ENCODE data around the gene NES. TPM values are rescaled to one million over a fixed set of nuclear protein-coding genes. Genes with fewer than 3 reads are reported as not detected.

NES gene
- total and polyA plus RNA-seq, 4 donors: 0.15 to 3.1 (median 1.9) TPM

GRCh38 chr1:156708218-156708661, 31.0 kb upstream of the NES start:
- Histone ChIP-seq H3K4me1 (ENCODE audit: control insufficient read depth in 4 of 4, insufficient read depth in 4 of 4, low read length in 3 of 4) (peaks cover 11 to 19% (median 13%) of the 10 kb centered on the region in 4 donors), H3K36me3 (ENCODE audit: control insufficient read depth in 4 of 4, insufficient read depth in 3 of 4, low read depth in 1 of 4, low read length in 3 of 4) (no peaks in the 10 kb centered on the region), H3K9ac (ENCODE audit: low read depth in 1 of 2, low read length in 2 of 2) (no peak overlapping the region), H3K27me3 (ENCODE audit: control insufficient read depth in 4 of 4, insufficient read depth in 4 of 4, low read length in 3 of 4) (peaks cover 0 to 8% (median 7%) of the 10 kb centered on the region in 4 donors), H3K4me3 (ENCODE audit: low read depth in 1 of 3, low read length in 3 of 3) (no peak overlapping the region), H3K9me3 (ENCODE audit: control insufficient read depth in 4 of 4, low read length in 3 of 4) (no peaks in the 10 kb centered on the region), H3K27ac (ENCODE audit: low read depth in 1 of 2, low read length in 2 of 2) (no peak overlapping the region)
- no peak for DNase-seq (ENCODE audit: low spot score)
- 34% methylated on average over 4 of the region's 4 CpGs for WGBS
- no peak for TF ChIP-seq TAF1 (conservative IDR thresholded peaks at IDR 0.05)
- TF ChIP-seq RXRA (IDR thresholded peaks at IDR 0.05): no peak
- TF ChIP-seq ATF3 (IDR thresholded peaks at IDR 0.05): no peak
- TF ChIP-seq SP1 (IDR thresholded peaks at IDR 0.05): no peak
- no peak for TF ChIP-seq FOXA2 (IDR thresholded peaks at IDR 0.05)

- 47% methylated on average over 8 of the region's 8 CpGs for WGBS
- Histone ChIP-seq H3K27ac (ENCODE audit: low read depth in 1 of 2, low read length in 2 of 2) (no peak overlapping the region), H3K9ac (ENCODE audit: low read depth in 1 of 2, low read length in 2 of 2) (no peak overlapping the region), H3K9me3 (ENCODE audit: control insufficient read depth in 4 of 4, low read length in 3 of 4) (no peaks in the 10 kb centered on the region), H3K36me3 (ENCODE audit: control insufficient read depth in 4 of 4, insufficient read depth in 3 of 4, low read depth in 1 of 4, low read length in 3 of 4) (no peaks in the 10 kb centered on the region), H3K4me1 (ENCODE audit: control insufficient read depth in 4 of 4, insufficient read depth in 4 of 4, low read length in 3 of 4) (peaks cover 11 to 19% (median 13%) of the 10 kb centered on the region in 4 donors), H3K4me3 (ENCODE audit: low read depth in 1 of 3, low read length in 3 of 3) (no peak overlapping the region), H3K27me3 (ENCODE audit: control insufficient read depth in 4 of 4, insufficient read depth in 4 of 4, low read length in 3 of 4) (peaks cover 0 to 10% (median 7%) of the 10 kb centered on the region in 4 donors)
- TF ChIP-seq MAX (IDR thresholded peaks at IDR 0.05) (no peak), SP1 (IDR thresholded peaks at IDR 0.05) (no peak), JUND (IDR thresholded peaks at IDR 0.05) (no peak), FOXA1 (IDR thresholded peaks at IDR 0.05) (no peak), ATF3 (IDR thresholded peaks at IDR 0.05) (no peak), ZBTB33 (IDR thresholded peaks at IDR 0.05) (no peak), YY1 (IDR thresholded peaks at IDR 0.05) (no peak), HNF4G (IDR thresholded peaks at IDR 0.05) (no peak), NR2F2 (IDR thresholded peaks at IDR 0.05) (no peak), TAF1 (conservative IDR thresholded peaks at IDR 0.05) (no peak), RXRA (IDR thresholded peaks at IDR 0.05) (no peak), EGR1 (IDR thresholded peaks at IDR 0.05; ENCODE audit: low read depth in 2 of 2) (no peak), GABPA (IDR thresholded peaks at IDR 0.05 in 1 of 2, conservative IDR thresholded peaks at IDR 0.05 in 1 of 2) (no peak)
- no peak for DNase-seq (ENCODE audit: low spot score)
Observed at GRCh38 chr1:156707417-156708217, 30.4 kb upstream of the NES start.
